Duodenal mucosa (tissue), 2 donors: ENCODE results near the gene PLEKHA5.

Experiments used
- H3K27ac ChIP-seq: one replicate; pipeline ENCODE4 v1.7.0; 2013; ENCODE audit warnings: low read depth, low read length
- H3K27me3 ChIP-seq, 2 donors: one replicate each; pipeline ENCODE4 v1.7.0; 2013; ENCODE audit warnings: low read length in 2 of 2, control low read depth in 1 of 2; ENCODE audit not compliant: insufficient read depth in 2 of 2, control insufficient read depth in 1 of 2
- H3K36me3 ChIP-seq, 2 donors: one replicate each; pipeline ENCODE4 v1.7.0; 2013; ENCODE audit warnings: low read length in 2 of 2, control low read depth in 1 of 2; ENCODE audit not compliant: insufficient read depth in 2 of 2, control insufficient read depth in 1 of 2
- H3K4me1 ChIP-seq, 2 donors: one replicate each; pipeline ENCODE4 v1.7.0; 2013; ENCODE audit warnings: low read length in 2 of 2, control low read depth in 1 of 2; ENCODE audit not compliant: insufficient read depth in 2 of 2, control insufficient read depth in 1 of 2
- H3K4me3 ChIP-seq, 2 donors: one replicate each; pipeline ENCODE4 v1.7.0; 2013; ENCODE audit warnings: low read length in 2 of 2, low read depth in 1 of 2
- H3K9ac ChIP-seq, 2 donors: one replicate each; pipeline ENCODE4 v1.7.0; 2013; ENCODE audit warnings: low read length in 2 of 2, low read depth in 1 of 2
- H3K9me3 ChIP-seq, 2 donors: one replicate each; pipeline ENCODE4 v1.7.0; 2013; ENCODE audit warnings: low read length in 2 of 2, control low read depth in 1 of 2; ENCODE audit not compliant: control insufficient read depth in 1 of 2

Gene PLEKHA5

DNA sequence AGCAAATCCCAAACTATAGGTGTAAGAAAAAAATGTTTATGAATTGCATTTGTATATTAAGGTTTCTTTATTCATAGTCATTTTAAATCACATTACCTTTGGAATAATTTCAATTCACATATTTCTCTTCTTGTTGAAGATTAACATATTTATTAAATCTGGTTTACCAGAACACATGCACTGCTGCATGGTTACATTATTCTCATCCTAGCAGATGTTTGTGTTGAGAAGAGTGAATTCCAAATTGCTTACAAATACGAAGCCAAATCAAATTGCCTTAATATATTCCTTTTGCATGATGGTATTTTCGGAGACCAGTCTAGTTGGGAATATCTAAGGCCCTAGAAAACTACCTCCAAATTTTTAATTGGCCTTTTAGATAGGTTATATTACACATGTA is 130.6 kb downstream of the PLEKHA5 start:
- no peaks in the 10 kb centered on the region for H3K36me3 ChIP-seq
- H3K4me3 ChIP-seq: no peak overlapping the region
- no peak overlapping the region for H3K27ac ChIP-seq
- H3K9ac ChIP-seq: no peak overlapping the region
- H3K27me3 ChIP-seq: no peaks in the 10 kb centered on the region
- H3K9me3 ChIP-seq: no peaks in the 10 kb centered on the region
- H3K4me1 ChIP-seq: no peaks in the 10 kb centered on the region

DNA sequence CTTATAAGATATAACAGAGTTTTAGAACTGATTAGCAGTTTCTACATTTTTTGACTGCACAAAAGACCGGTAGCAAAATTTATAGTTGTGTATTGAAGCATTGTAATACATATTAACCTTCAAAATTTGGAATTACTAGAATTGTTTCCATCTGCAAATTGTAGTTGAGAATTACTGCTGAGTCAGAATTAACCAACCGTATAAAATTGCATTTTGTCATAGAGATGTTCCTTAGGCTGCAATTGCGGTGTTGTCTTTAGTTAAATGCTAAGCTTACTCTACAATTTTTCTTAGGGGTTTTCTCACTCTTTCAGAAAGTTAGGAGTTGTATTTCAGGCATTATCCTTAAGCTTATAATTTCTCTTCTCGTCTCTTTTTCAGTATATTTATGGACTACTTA is 132.2 kb downstream of the PLEKHA5 start:
- Histone ChIP-seq H3K27me3 (no peaks in the 10 kb centered on the region), H3K9ac (no peak overlapping the region), H3K9me3 (no peaks in the 10 kb centered on the region), H3K4me3 (no peak overlapping the region), H3K36me3 (no peaks in the 10 kb centered on the region), H3K4me1 (no peaks in the 10 kb centered on the region), H3K27ac (no peak overlapping the region)

DNA sequence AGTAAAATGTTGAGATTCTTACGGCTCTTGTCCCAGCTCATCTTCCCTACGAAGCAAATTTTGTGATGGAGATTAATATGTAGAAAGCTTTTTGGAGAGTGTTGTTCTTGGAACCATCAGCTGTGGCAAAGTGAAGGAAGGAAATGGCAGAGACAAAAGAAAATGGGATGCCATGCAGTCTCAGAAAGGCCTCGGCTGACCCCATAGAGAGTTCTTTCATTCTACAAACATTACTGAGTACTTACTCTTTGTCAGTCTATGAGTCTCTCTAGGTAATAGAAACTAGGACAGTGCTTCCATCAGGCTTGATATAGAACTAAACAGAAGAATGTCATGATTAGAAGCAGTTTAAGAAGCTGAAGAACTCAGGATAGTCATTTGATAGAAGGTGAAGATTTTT is 134.1 kb downstream of the PLEKHA5 start:
- Histone ChIP-seq H3K27ac (no peak overlapping the region), H3K9ac (no peak overlapping the region), H3K9me3 (no peaks in the 10 kb centered on the region), H3K4me3 (no peak overlapping the region), H3K4me1 (no peaks in the 10 kb centered on the region), H3K36me3 (no peaks in the 10 kb centered on the region), H3K27me3 (no peaks in the 10 kb centered on the region)

DNA sequence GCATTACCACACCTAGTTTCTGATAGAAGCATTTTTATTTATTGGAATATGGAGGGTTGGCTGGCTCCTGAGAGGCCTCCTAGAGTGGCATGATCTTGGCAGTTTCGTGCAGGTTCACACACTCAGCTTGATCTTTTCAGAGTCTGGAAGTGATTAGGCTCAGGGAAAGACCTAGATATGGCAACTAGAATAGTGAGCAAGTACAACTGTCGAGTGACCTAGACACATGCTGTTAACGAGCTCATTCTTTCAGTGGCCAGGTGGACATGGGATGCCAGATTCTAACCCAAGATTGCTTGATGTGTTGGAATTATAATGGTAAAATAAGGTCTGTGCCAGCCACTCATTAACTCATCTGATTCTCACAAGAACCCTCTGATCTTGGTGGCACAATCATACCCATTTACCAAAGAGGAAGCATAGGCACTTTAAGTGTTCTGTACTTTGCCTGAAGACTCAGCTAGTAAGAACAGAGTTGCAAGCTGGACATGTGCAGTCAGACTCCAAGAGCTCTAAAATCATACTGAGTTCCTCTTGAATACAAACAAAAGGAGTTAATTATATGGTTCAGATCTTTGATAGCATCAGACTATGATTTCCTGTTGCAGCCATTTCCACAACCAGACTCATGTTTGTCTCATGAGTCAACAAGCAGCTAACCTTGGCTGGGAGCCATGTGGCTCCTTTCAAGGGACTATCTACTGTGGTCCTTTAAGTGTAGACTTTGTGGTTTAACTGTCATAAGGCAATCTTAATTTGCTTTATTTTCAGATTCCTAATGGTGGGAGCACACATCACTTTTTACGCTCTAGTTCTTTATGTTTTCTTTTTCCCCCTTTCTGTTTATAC is 144.2 kb downstream of the PLEKHA5 start:
- Histone ChIP-seq H3K36me3 (peaks cover 11 to 16% of the 10 kb centered on the region in 2 donors), H3K27ac (no peak overlapping the region)

DNA sequence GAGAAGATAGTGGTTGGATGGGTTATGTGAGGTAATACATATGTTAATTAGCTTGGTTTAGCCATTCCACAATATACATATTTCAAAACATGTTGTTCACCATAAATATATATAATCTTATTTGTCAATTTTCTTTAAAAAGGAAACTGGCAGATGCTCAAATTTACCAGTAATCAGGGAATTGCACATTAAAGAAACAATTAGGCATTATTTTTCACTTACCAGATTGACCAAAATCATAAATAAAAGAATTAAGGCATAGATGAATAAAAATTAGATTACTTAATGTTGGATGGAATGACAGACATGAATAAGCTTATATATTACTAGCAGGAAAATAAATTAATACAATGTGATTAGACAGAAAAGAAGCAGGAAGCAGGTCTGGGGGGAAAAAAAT is 147.2 kb downstream of the PLEKHA5 start:
- peaks cover 6 to 8% of the 10 kb centered on the region in 2 donors for H3K4me1 ChIP-seq
- no peak overlapping the region for H3K27ac ChIP-seq
- no peaks in the 10 kb centered on the region for H3K27me3 ChIP-seq
- peaks cover 8 to 11% of the 10 kb centered on the region in 2 donors for H3K36me3 ChIP-seq
- H3K4me3 ChIP-seq: no peak overlapping the region
- no peak overlapping the region for H3K9ac ChIP-seq
- no peaks in the 10 kb centered on the region for H3K9me3 ChIP-seq

More for the DNA sequence above, 144.2 kb downstream of the PLEKHA5 start:
- Histone ChIP-seq H3K27me3 (no peaks in the 10 kb centered on the region), H3K9ac (no peak overlapping the region), H3K4me3 (no peak overlapping the region), H3K9me3 (no peaks in the 10 kb centered on the region), H3K4me1 (peaks cover 6 to 8% of the 10 kb centered on the region in 2 donors)

DNA sequence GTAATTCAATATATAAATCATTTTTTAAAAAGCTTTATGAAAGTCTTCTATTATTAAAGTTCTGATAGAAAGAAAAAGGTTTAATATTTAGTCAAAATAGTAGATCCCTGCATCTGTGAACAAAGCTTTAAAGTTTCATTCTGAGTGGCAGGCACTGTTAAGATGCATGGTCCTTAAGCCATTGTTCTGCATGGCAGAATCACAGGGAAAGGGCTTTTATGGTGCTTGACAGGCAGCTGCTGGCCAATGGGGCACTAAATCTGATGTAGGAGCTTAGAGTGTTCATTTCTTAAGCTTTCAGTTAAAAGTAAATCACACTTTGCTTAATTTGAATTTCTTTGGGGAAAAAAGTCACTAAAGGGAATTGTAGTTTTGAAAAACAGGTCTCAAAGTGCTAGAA is 148.2 kb downstream of the PLEKHA5 start:
- Histone ChIP-seq H3K9ac (no peak overlapping the region), H3K36me3 (peaks cover 8 to 11% of the 10 kb centered on the region in 2 donors), H3K27ac (no peak overlapping the region)

DNA sequence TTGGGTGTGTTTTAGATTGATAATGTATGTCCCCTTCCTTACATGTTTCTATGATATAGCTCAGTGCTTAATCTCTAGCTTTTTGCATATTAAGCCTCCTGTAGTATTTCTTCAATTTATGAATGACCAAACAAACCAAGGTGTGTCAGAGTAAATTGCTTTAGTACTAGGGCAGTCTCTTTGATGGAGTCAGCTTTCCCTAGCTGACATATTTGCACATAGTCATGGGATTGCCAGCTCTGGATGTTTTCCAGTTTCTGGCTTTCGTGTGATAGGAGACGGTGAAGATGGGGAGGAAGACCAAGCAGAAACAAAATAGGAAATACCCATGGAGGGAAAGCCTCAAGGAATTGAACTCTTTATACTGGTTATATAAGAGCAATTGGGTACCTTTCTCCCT is 148.9 kb downstream of the PLEKHA5 start:
- Histone ChIP-seq H3K4me1 (peaks cover 5 to 7% of the 10 kb centered on the region in 2 donors), H3K9me3 (no peaks in the 10 kb centered on the region), H3K27ac (no peak overlapping the region), H3K36me3 (peaks cover 12 to 14% of the 10 kb centered on the region in 2 donors), H3K27me3 (no peaks in the 10 kb centered on the region), H3K4me3 (no peak overlapping the region), H3K9ac (no peak overlapping the region)

More for the DNA sequence above, 148.2 kb downstream of the PLEKHA5 start:
- no peak overlapping the region for H3K4me3 ChIP-seq
- no peaks in the 10 kb centered on the region for H3K27me3 ChIP-seq
- H3K4me1 ChIP-seq: peaks cover 6 to 8% of the 10 kb centered on the region in 2 donors
- H3K9me3 ChIP-seq: no peaks in the 10 kb centered on the region

DNA sequence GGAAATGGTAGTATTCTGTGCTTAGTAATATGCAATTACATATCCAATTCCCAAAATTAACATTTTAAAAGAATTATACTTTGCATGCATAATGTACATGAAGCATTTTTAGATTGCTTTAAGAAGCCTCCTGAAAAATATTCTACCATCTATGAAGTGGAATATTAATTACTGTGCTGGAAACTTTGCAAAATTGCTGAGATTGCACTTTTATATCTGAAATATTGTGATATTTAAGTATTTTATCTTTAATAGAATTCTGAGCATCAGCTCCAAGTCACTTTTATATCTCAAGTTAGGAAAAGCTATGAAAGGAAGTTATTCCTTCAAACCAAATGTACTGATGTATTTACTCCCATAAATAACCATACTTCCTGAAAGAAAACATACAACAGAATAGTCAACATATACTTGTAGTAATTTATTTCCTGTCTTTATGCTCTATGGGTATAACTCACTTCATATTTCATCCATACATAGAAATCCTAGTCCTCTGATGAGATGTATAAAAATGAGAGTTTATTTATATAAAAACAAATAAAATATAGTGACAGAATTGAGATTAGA is 152.7 kb downstream of the PLEKHA5 start:
- Histone ChIP-seq H3K4me1 (no peaks in the 10 kb centered on the region), H3K27me3 (no peaks in the 10 kb centered on the region), H3K4me3 (no peak overlapping the region), H3K9ac (no peak overlapping the region), H3K27ac (no peak overlapping the region), H3K36me3 (peaks cover 6 to 25% of the 10 kb centered on the region in 2 donors), H3K9me3 (no peaks in the 10 kb centered on the region)

DNA sequence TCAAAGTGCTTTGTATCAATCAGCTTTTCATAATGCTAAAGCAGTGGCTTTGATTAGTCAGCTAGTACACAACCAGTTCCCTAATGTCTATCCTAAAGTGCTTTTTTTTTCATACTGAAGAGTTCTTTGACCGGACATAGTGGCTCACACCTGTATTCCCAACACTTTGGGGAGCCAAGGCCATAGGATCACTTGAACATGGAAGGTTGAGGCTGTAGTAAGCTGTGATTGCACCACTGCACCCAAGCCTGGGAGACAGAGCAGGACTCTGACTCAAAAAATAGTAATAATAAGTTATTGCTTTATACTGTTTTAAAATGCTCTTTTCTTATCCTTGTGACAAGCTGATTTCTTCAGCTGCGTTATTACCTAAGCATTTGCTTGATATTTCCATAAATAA is 155.1 kb downstream of the PLEKHA5 start:
- no peak overlapping the region for H3K9ac ChIP-seq
- no peaks in the 10 kb centered on the region for H3K9me3 ChIP-seq
- H3K4me1 ChIP-seq: no peaks in the 10 kb centered on the region
- H3K27ac ChIP-seq: no peak overlapping the region
- H3K27me3 ChIP-seq: no peaks in the 10 kb centered on the region
- H3K36me3 ChIP-seq: peaks cover 9 to 25% of the 10 kb centered on the region in 2 donors
- no peak overlapping the region for H3K4me3 ChIP-seq

DNA sequence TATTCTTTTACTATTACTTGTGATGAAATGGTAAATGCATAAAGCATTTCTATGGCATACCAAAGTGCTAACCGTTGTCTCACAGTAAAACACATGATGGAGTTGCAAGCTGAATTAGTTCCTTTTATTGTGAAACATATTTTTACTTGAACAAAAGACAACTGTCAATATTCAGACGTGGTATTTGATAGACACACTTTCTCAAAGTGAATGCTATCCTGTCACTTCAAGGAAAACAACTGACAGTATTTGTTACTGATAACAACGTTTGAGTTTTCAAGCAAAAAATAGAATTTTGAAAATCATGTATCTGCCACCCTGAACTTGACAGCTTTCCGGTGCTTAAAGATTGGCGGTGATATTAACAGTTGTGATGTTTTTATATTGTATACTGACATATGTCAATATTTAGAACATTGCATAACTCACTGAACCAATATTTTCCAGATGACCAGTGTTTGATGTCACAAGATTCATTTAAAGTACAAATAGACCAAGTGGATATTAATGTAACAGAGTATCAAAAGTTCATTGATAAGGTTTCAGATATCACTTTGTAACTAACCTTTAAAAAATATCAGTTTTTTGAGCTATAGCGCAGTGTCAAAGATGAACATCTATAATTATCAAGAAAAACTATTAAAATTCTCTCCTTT is 156.4 kb downstream of the PLEKHA5 start:
- no peak overlapping the region for H3K4me3 ChIP-seq
- no peaks in the 10 kb centered on the region for H3K4me1 ChIP-seq
- H3K27ac ChIP-seq: no peak overlapping the region
- peaks cover 9 to 34% of the 10 kb centered on the region in 2 donors for H3K36me3 ChIP-seq
- H3K9ac ChIP-seq: no peak overlapping the region
- no peaks in the 10 kb centered on the region for H3K27me3 ChIP-seq
- no peaks in the 10 kb centered on the region for H3K9me3 ChIP-seq
